B cell (primary cell): Measurements from ENCODE around the gene CD63. TPM values are rescaled to one million over a fixed set of nuclear protein-coding genes. Genes with fewer than 3 reads are reported as not detected.

Source experiments
- ATAC-seq: fragments of 200-7000 bp; cut with Tn5 transposase; one replicate; pipeline ENCODE4 v1.10.0; 2021; ENCODE audit warnings: low read depth, mild to moderate bottlenecking, moderate number of reproducible peaks, moderate library complexity
- CTCF ChIA-PET: fragments of 350-600 bp; sonication (Branson Sonifier 250); formaldehyde crosslinking; loops from one replicate; lab custom pipeline; 2021; ENCODE audit warnings: antibody characterized with exemption, inconsistent platforms; lab: Charles Lee
- POLR2A ChIA-PET: fragments of 350-600 bp; sonication (Branson Sonifier 250); formaldehyde crosslinking; loops from one replicate; lab custom pipeline; 2021; ENCODE audit warnings: antibody characterized with exemption; lab: Charles Lee
- DNase-seq: peaks from one replicate; pipeline ENCODE4 v3.0.0; 2013
- H2AFZ ChIP-seq: 2 replicates; pipeline ENCODE4 v1.6.1; 2012; ENCODE audit warnings: mild to moderate bottlenecking, low read depth, low read length; ENCODE audit not compliant: insufficient read depth, poor library complexity, severe bottlenecking
- H3K27ac ChIP-seq, 2 donors: 1 replicate in 1 of 2; 2 replicates in 1 of 2; pipeline ENCODE4 v1.5.1; 2012 to 2013; ENCODE audit warnings: low read length in 2 of 2, mild to moderate bottlenecking in 2 of 2, moderate library complexity in 1 of 2
- H3K27me3 ChIP-seq, 4 experiments: fragments of 200-600 bp in 1 of 4; sonication (generic) in 1 of 4; replicated peaks in 1 of 4; 1 replicate in 2 of 4; 2 replicates in 2 of 4; pipeline versions ENCODE4 v1.6.1 to v1.7.0; 2013 to 2016; ENCODE audit warnings: low read length in 3 of 4, mild to moderate bottlenecking in 2 of 4, mixed read lengths in 1 of 4, moderate library complexity in 1 of 4; ENCODE audit not compliant: insufficient read depth in 4 of 4, control insufficient read depth in 3 of 4; ENCODE audit errors: control extremely low read depth in 1 of 4
- H3K36me3 ChIP-seq, 2 experiments: replicated peaks in 1 of 2; 1 replicate in 1 of 2; 2 replicates in 1 of 2; pipeline versions ENCODE4 v1.6.1 to v1.7.1; 2013; ENCODE audit warnings: low read length in 1 of 2; ENCODE audit not compliant: insufficient read depth in 2 of 2, control insufficient read depth in 1 of 2; ENCODE audit errors: control extremely low read depth in 1 of 2, extremely low read depth in 1 of 2
- H3K4me1 ChIP-seq, 2 donors: fragments of 200-600 bp in 1 of 2; sonication (generic) in 1 of 2; 1 replicate in 1 of 2; 2 replicates in 1 of 2; pipeline versions ENCODE4 v1.5.1 to v1.6.1; 2013 to 2017; ENCODE audit warnings: low read length in 2 of 2; ENCODE audit not compliant: control insufficient read depth in 2 of 2, insufficient read depth in 2 of 2
- H3K4me2 ChIP-seq: replicated peaks from 2 replicates; pipeline ENCODE3; 2012; ENCODE audit warnings: mild to moderate bottlenecking, low read depth, low read length; ENCODE audit not compliant: poor library complexity, severe bottlenecking
- H3K4me3 ChIP-seq, 5 experiments: fragments of 200-600 bp in 1 of 5; sonication (generic) in 1 of 5; 1 replicate in 3 of 5; 2 replicates in 2 of 5; pipeline versions ENCODE4 v1.5.1 to v1.7.0; 2011 to 2016; ENCODE audit warnings: low read length in 4 of 5, mild to moderate bottlenecking in 4 of 5, low read depth in 2 of 5, control low read depth in 1 of 5, moderate library complexity in 1 of 5; ENCODE audit not compliant: insufficient read depth in 1 of 5; ENCODE audit errors: control extremely low read depth in 1 of 5, extremely low read depth in 1 of 5
- H3K79me2 ChIP-seq: fragments of 200-600 bp; sonication (generic); one replicate; pipeline ENCODE4 v1.6.0; 2016; ENCODE audit warnings: low read length; ENCODE audit not compliant: control insufficient read depth, insufficient read depth
- H3K9ac ChIP-seq: fragments of 200-600 bp; sonication (generic); 2 replicates; pipeline ENCODE4 v1.6.1; 2017; ENCODE audit warnings: mild to moderate bottlenecking, low read length, moderate library complexity
- H3K9me3 ChIP-seq, 3 donors: one replicate each; pipeline versions ENCODE4 v1.6.1 to v1.7.1; 2013; ENCODE audit warnings: low read length in 2 of 3; ENCODE audit not compliant: control insufficient read depth in 2 of 3, insufficient read depth in 1 of 3; ENCODE audit errors: control extremely low read depth in 1 of 3
- H4K20me1 ChIP-seq: 2 replicates; pipeline ENCODE4 v1.6.0; 2012; ENCODE audit warnings: mild to moderate bottlenecking, low read length; ENCODE audit not compliant: insufficient read depth, control insufficient read depth, poor library complexity, severe bottlenecking
- H3K27ac Mint-ChIP-seq: one replicate; pipeline ENCODE4 v1.8.0; 2021; ENCODE audit warnings: mixed read lengths
- H3K27me3 Mint-ChIP-seq: one replicate; pipeline ENCODE4 v1.8.0; 2021; ENCODE audit warnings: mixed read lengths
- H3K4me1 Mint-ChIP-seq: one replicate; pipeline ENCODE4 v1.8.0; 2021; ENCODE audit warnings: mixed read lengths
- H3K4me3 Mint-ChIP-seq: one replicate; pipeline ENCODE4 v1.8.0; 2021; ENCODE audit warnings: mixed read lengths
- H3K9me3 Mint-ChIP-seq: one replicate; pipeline ENCODE4 v1.8.0; 2022; ENCODE audit warnings: mixed read lengths; ENCODE audit not compliant: insufficient read depth
- CTCF ChIP-seq: fragments of 200-600 bp; IDR thresholded peaks from one replicate; pipeline ENCODE4 v1.8.0; 2022; ENCODE audit warnings: antibody characterized with exemption, mild to moderate bottlenecking
- EZH2 ChIP-seq: IDR thresholded peaks from 2 replicates; pipeline ENCODE4 v1.6.1; 2012; ENCODE audit warnings: borderline replicate concordance, low read depth, mild to moderate bottlenecking, moderate library complexity, low read length; ENCODE audit not compliant: insufficient read depth, poor library complexity, severe bottlenecking
- WGBS: methylation state at CpG from one replicate; pipeline ENCODE4 v1.1.5; 2013; ENCODE audit warnings: missing lambda C conversion rate; ENCODE audit not compliant: insufficient coverage; 5-methylcytosine and 5-hydroxymethylcytosine counted together
- intact Hi-C: fragments of 100-400 bp; cut with micrococcal nuclease; formaldehyde crosslinking; loops from one replicate; pipeline ENCODE4 v1.10.0; 2022
- polyA plus RNA-seq: library from polyadenylated mRNA; depleted of rRNA; stranded (reverse); fragments of >200 nt; gene quantifications from 2 replicates; pipeline ENCODE4 v1.2.3, GENCODE V29; 2012
- total RNA-seq, 2 donors: library from RNA; stranded (reverse); fragments of 120-200 nt in 1 of 2; gene quantifications; 1 replicate in 1 of 2; 2 replicates in 1 of 2; pipeline versions ENCODE4 v1.2.3 to v1.2.4, GENCODE V29; 2013 to 2022

The CD63 gene
- total and polyA plus RNA-seq, 2 donors (not counting 1 experiment from before 2014, with no cell fraction given) = 43.0 to 104 TPM

GRCh38 chr12:55695349-55695748 is 33.5 kb downstream of the CD63 start:
- H3K9me3 ChIP-seq = no peaks in the 10 kb centered on the region
- ChIA-PET POLR2A (no interaction called here), CTCF (no interaction called here)
- no peak overlapping the region for H3K4me2 ChIP-seq
- Mint-ChIP-seq H3K27me3 (no peaks in the 10 kb centered on the region), H3K27ac (no peak overlapping the region), H3K4me1 (no peaks in the 10 kb centered on the region), H3K4me3 (no peak overlapping the region), H3K9me3 (no peaks in the 10 kb centered on the region)
- no peak for DNase-seq
- H3K4me1 ChIP-seq = no peaks in the 10 kb centered on the region
- no peak for TF ChIP-seq EZH2
- H3K4me3 ChIP-seq = no peak overlapping the region
- no peak overlapping the region for H2AFZ ChIP-seq
- H3K27me3 ChIP-seq = peaks cover 0 to 3% (median 0%) of the 10 kb centered on the region in 4 experiments
- no peaks in the 10 kb centered on the region for H3K79me2 ChIP-seq
- H3K9ac ChIP-seq = no peak overlapping the region
- intact Hi-C loops = no loop called here
- no peaks in the 10 kb centered on the region for H3K36me3 ChIP-seq
- H3K27ac ChIP-seq = no peak overlapping the region
- WGBS = 100% methylated on average over 1 of the region's 7 CpGs
- no peaks in the 10 kb centered on the region for H4K20me1 ChIP-seq
- no peak for ATAC-seq

GRCh38 chr12:55694651-55695050 is 34.2 kb downstream of the CD63 start:
- WGBS = 90% methylated on average over 3 of the region's 4 CpGs
- no peaks in the 10 kb centered on the region for H3K79me2 ChIP-seq
- Mint-ChIP-seq H3K27ac (no peak overlapping the region), H3K4me1 (no peaks in the 10 kb centered on the region), H3K27me3 (no peaks in the 10 kb centered on the region), H3K4me3 (no peak overlapping the region), H3K9me3 (no peaks in the 10 kb centered on the region)
- DNase-seq (no peak), ATAC-seq (no peak)
- H4K20me1 ChIP-seq = no peaks in the 10 kb centered on the region
- intact Hi-C loops = no loop called here
- no peak overlapping the region for H3K9ac ChIP-seq
- H3K4me3 ChIP-seq = no peak overlapping the region
- no peaks in the 10 kb centered on the region for H3K4me1 ChIP-seq
- CTCF ChIA-PET = interaction anchor here (1.4 kb wide), 1 partner anchor 12 kb away, joined by 4 read pairs; no protein-coding TSS in a partner anchor
- no peaks in the 10 kb centered on the region for H3K9me3 ChIP-seq
- H3K4me2 ChIP-seq = no peak overlapping the region
- peaks cover 0 to 3% (median 0%) of the 10 kb centered on the region in 4 experiments for H3K27me3 ChIP-seq
- POLR2A ChIA-PET = no interaction called here
- no peak overlapping the region for H3K27ac ChIP-seq
- TF ChIP-seq EZH2 = no peak
- no peak for TF ChIP-seq CTCF
- H3K36me3 ChIP-seq = no peaks in the 10 kb centered on the region
- H2AFZ ChIP-seq = no peak overlapping the region
